Natural killer cell treated with Interleukin-12 subunit alpha and Interleukin-12 subunit beta and Interleukin-15 and Interleukin-18, amount 100 ng/mL, for 72 hours (primary cell): ENCODE measurements around the gene MAP3K14. TPM values are rescaled to one million over a fixed set of nuclear protein-coding genes. Genes with fewer than 3 reads are reported as not detected.
"Not testable (repeated sequence)": the region's sequence is repeated elsewhere in the genome, so short reads cannot be mapped to it uniquely, and the experiment has no call there.

Source experiments
- ATAC-seq, 2 donors: fragments of 150-1000 bp; cut with Tn5 transposase in 1 of 2; sonication (Bioruptor Pico), chemical (Tn5 transposase) in 1 of 2; 2 replicates each; pipeline ENCODE4 v1.10.0; 2021
- DNase-seq: peaks from one replicate; pipeline ENCODE4 v3.0.0; 2022; ENCODE audit warnings: low spot score
- H3K27ac Mint-ChIP-seq, 2 donors: 1 replicate in 1 of 2; 2 replicates in 1 of 2; pipeline ENCODE4 v1.8.0; 2022; ENCODE audit warnings: mixed read lengths in 2 of 2, mild to moderate bottlenecking in 1 of 2, moderate library complexity in 1 of 2
- H3K27me3 Mint-ChIP-seq, 2 donors: 1 replicate in 1 of 2; 2 replicates in 1 of 2; pipeline ENCODE4 v1.8.0; 2022; ENCODE audit warnings: mixed read lengths in 2 of 2
- H3K36me3 Mint-ChIP-seq: one replicate; pipeline ENCODE4 v1.8.0; 2022; ENCODE audit warnings: mixed read lengths
- H3K4me1 Mint-ChIP-seq, 2 donors: 1 replicate in 1 of 2; 2 replicates in 1 of 2; pipeline ENCODE4 v1.8.0; 2022; ENCODE audit warnings: low read depth in 2 of 2, mixed read lengths in 2 of 2, mild to moderate bottlenecking in 1 of 2
- H3K4me3 Mint-ChIP-seq: one replicate; pipeline ENCODE4 v1.8.0; 2022; ENCODE audit warnings: mixed read lengths
- H3K9me3 Mint-ChIP-seq: 2 replicates; pipeline ENCODE4 v1.8.0; 2022; ENCODE audit warnings: mixed read lengths
- total RNA-seq, 2 donors: library from RNA; stranded (reverse); gene quantifications; one replicate each; pipeline ENCODE4 v1.2.3, GENCODE V29; 2022

MAP3K14 gene
- total RNA-seq, 2 donors from 2014 or later = 65.9 to 75.4 TPM

DNA sequence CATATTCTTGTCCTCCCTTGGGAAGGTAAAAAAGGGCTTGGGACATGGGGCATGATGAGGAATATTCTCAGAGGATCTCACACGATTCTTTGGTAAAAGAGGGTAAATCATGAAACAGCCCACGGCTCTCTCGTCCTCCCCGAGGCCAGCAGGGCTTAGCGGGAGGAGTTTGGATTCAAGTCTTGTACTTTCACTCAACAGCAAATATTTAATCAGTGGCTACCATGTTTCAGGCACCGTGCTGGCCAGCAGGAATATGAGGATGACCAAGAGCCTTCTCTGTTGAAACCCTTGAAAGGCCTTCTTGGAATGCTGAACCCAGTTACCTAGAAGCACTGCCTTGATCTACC is 8.8 kb downstream of the MAP3K14 start:
- H3K9me3 Mint-ChIP-seq = no peaks in the 10 kb centered on the region
- peak overlapping the region; percentile 52 for H3K4me3 Mint-ChIP-seq
- no peak for ATAC-seq
- DNase-seq = no peak
- H3K36me3 Mint-ChIP-seq = peaks cover 14% of the 10 kb centered on the region
- peaks cover 72 to 74% of the 10 kb centered on the region in 2 donors for H3K4me1 Mint-ChIP-seq
- H3K27me3 Mint-ChIP-seq = no peaks in the 10 kb centered on the region
- H3K27ac Mint-ChIP-seq = peak overlapping the region; percentile 96 to 98

DNA sequence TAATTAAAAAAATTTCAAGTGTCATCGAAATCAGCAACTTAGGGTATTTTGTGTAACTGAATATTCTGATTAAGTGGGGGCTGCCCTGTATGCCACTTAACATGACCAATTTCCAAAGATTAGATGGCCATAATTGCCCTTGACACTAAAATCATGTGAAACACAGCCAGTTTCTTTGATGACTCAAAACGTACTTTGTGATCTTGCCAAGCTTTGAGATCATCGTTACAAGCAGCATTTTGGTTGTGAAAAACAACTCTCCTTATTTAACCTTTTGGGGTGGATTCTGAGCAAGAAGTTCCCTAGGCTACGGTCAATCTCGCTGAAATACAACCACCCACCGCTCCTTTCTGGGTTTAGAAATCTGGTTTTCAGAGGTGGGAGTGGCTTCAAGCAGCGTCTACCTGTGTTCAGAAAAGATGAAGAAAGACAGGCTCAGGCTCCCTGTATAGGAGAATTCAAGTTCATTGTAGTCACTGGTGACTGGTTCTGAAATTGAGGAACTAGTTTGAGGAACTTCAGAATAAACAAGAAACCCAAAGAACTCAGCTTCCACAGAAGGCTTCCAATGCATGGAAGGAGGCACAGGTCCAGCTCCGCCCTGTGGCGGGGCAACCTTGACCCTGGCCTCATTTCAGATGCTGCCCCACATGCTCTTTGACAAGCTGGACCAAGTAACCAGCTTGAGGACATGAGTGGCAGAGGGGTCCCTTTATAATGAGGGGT is 9.4 kb downstream of the MAP3K14 start:
- H3K9me3 Mint-ChIP-seq = no peaks in the 10 kb centered on the region
- ATAC-seq (peak; percentile 51 to 64), DNase-seq (no peak)
- no peaks in the 10 kb centered on the region for H3K27me3 Mint-ChIP-seq
- H3K27ac Mint-ChIP-seq = peak overlapping the region; percentile 96 to 98
- peaks cover 11% of the 10 kb centered on the region for H3K36me3 Mint-ChIP-seq
- peak overlapping the region; percentile 52 for H3K4me3 Mint-ChIP-seq
- H3K4me1 Mint-ChIP-seq = peaks cover 72 to 74% of the 10 kb centered on the region in 2 donors

DNA sequence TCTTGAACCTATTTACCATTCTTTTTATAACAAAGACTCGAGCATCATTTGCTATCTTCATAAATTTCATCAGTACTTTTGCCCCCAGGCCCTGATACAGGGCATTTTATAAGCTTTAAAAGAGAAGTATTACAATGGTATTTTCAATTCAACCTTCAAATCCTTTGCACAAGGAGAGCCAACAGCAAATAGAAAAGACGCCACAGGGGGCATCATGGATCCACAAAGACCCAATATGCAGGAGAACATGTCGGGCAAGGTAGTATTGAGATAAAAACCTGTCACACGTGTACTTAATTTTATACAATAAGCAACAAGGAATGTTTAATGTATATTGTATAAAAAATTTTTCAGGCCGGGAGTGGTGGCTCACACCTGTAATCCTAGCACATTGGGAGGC is 10.2 kb downstream of the MAP3K14 start:
- Mint-ChIP-seq H3K36me3 (peaks cover 11% of the 10 kb centered on the region), H3K27ac (peak overlapping the region; percentile 96 to 98), H3K27me3 (no peaks in the 10 kb centered on the region), H3K9me3 (no peaks in the 10 kb centered on the region), H3K4me1 (peaks cover 66 to 68% of the 10 kb centered on the region in 2 donors), H3K4me3 (peak overlapping the region; percentile 39)
- no peak for ATAC-seq
- DNase-seq = no peak

DNA sequence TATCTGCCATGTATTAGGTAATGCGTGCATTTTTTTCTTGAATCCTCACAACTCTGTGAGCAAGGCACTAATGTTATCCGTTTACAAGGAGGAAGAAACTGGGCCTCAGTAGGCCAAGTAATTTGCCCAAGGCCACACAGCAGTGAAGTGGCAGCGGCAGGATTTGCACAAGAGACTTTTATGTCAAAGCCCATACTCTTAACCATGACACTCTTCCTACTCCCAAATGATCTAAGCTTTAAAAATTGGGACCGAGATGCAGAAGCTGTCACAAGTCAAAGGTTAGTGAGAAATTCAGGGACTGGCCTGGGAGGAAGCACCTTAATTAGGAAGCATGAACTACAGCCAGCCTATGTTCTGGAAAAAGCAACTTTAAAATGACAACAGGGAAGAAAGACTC is 10.7 kb downstream of the MAP3K14 start:
- ATAC-seq (no peak), DNase-seq (no peak)
- H3K4me3 Mint-ChIP-seq = peak overlapping the region; percentile 39
- no peaks in the 10 kb centered on the region for H3K9me3 Mint-ChIP-seq
- peaks cover 11% of the 10 kb centered on the region for H3K36me3 Mint-ChIP-seq
- H3K27ac Mint-ChIP-seq = peak overlapping the region; percentile 96 to 98
- no peaks in the 10 kb centered on the region for H3K27me3 Mint-ChIP-seq
- peaks cover 63% of the 10 kb centered on the region in 2 donors for H3K4me1 Mint-ChIP-seq

DNA sequence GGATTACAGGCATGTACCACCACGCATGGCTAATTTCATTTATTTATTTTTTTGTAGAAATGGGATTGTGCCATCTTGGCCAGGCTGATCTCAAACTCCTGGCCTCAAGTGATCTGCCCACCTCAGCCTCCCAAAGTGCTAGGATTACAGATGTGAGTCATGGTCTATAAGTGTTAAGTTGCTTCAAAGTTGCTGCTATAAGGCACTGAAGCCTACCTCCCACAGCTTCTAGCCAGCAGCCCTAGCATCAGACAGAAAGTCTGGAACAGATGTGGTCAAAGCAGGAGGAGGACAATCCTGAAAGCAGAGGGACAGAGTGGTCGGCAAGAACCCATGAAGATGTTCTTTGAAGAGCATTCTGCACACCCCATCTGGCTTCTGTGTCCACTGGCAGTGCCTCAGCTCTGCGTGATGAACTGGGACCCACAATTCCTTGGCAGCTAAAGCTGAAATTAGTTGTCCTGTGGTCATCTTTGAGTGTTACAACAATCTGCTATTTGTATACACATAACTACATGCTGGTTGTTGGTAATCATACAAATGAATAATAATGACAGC is 11.2 kb downstream of the MAP3K14 start:
- Mint-ChIP-seq H3K4me3 (peak overlapping the region; percentile 39), H3K4me1 (peaks cover 60 to 62% of the 10 kb centered on the region in 2 donors), H3K27ac (peak overlapping the region; percentile 96 to 98), H3K9me3 (no peaks in the 10 kb centered on the region), H3K36me3 (peaks cover 10% of the 10 kb centered on the region), H3K27me3 (no peaks in the 10 kb centered on the region)
- no peak for DNase-seq
- peak; percentile 69 to 76 for ATAC-seq

DNA sequence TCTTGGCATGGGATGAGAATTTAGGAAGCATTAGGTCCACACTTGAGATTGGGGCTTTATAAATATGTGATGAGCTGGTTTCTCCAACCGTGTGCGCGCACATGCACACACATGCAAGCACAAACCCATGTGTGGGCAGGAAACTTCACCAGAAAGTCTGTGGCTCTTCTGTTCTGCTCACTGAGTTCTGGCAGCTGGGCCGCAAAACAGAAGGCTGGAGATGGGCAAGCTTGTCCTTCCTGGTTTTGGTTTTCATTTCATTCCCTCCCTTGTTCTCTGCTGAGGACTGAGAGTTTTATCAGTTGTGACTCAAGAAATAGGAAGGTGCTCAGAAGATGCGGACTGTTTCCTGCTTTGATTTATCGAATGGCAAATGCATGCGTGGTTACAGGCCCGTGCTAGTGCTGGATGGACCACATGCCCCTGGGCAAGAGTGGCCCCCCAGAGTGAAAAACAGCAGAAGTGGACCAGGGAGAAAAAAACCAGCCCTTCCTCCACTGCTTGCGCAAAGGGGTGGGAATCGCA is 14.1 kb downstream of the MAP3K14 start:
- DNase-seq (no peak), ATAC-seq (peak; percentile 46 to 78)
- Mint-ChIP-seq H3K4me1 (peaks cover 62 to 64% of the 10 kb centered on the region in 2 donors), H3K4me3 (peak overlapping the region; percentile 65), H3K9me3 (no peaks in the 10 kb centered on the region), H3K27ac (peak overlapping the region; percentile 66 to 98), H3K27me3 (no peaks in the 10 kb centered on the region), H3K36me3 (peaks cover 11% of the 10 kb centered on the region)

DNA sequence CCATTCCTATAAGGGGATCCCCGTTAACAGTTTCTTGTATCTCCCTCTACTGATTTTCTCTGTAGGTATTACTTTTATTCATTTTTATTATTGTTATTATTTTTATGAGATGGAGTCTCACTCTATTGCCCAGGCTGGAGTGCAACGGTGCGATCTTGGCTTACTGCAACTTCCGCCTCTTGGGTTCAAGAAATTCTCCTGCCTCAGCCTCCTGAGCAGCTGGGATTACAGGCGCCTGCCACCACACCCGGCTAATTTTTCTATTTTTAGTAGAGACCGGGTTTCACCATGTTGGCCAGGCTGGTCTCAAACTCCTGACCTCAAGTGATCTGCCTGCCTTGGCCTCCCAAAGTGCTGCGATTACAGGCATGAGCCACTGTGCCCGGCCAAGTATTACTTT is 14.6 kb downstream of the MAP3K14 start:
- ATAC-seq, DNase-seq, H3K27me3 Mint-ChIP-seq, H3K9me3 Mint-ChIP-seq: not testable (repeated sequence)
- H3K27ac Mint-ChIP-seq = peak overlapping the region; percentile 66 to 98
- peaks cover 11% of the 10 kb centered on the region for H3K36me3 Mint-ChIP-seq
- peaks cover 62% of the 10 kb centered on the region in 2 donors for H3K4me1 Mint-ChIP-seq
- peak overlapping the region; percentile 65 for H3K4me3 Mint-ChIP-seq

DNA sequence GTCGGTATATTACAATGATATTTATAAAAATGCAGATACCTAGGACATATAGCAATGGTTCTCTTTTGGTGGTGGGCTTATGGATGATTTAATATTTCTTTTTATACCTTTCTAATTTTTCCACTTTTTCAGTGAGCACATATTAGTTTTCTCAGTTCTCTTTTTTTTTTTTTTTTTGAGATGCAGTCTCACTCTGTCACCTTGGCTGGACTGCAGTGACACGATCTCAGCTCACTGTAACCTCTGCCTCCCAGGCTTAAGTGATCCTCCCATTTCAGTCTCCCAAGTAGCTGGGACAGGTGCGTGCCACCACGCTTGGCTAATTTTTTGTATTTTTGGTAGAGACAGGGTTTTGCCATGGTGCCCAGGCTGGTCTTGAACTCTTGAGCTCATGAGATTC is 15.1 kb downstream of the MAP3K14 start:
- H3K27ac Mint-ChIP-seq = no peak overlapping the region
- peaks cover 11% of the 10 kb centered on the region for H3K36me3 Mint-ChIP-seq
- ATAC-seq (no peak), DNase-seq (no peak)
- no peak overlapping the region for H3K4me3 Mint-ChIP-seq
- peaks cover 65 to 67% of the 10 kb centered on the region in 2 donors for H3K4me1 Mint-ChIP-seq
- no peaks in the 10 kb centered on the region for H3K27me3 Mint-ChIP-seq
- no peaks in the 10 kb centered on the region for H3K9me3 Mint-ChIP-seq

DNA sequence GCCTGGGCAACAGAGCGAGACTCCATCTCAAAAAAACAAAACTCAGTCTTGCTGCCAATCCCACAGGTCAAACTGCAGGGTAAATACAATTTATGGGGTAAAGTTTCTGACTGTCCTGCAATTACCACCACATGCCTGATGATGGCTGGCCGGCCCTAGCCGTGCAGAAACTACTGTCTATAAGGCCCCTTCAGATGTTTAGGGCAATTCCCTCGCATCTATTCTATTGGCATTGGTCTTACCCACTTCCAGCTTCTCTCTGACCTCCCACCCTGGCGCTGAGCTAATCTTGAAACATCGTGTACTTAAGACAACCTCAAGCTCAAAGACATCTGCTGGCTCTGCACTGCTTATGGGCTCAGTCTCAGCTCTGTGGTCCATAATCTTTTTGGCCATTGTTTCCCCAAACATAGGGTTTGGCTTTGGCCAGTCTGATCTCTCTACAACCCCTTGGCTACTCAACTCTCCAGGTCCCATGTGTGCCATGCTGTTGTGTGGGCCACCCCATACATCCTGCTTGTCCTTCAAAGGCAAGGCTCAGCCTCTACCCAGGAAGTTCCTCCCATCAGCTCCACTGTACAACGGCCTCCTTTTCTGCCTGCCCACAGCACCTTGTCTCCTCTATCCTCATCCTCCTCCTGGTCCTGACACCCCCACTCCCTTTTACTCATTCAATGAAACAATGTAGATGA is 16.6 kb downstream of the MAP3K14 start:
- no peak for ATAC-seq
- Mint-ChIP-seq H3K4me3 (peak overlapping the region; percentile 1), H3K36me3 (peaks cover 11% of the 10 kb centered on the region), H3K4me1 (peaks cover 66 to 68% of the 10 kb centered on the region in 2 donors), H3K9me3 (no peaks in the 10 kb centered on the region), H3K27ac (peak overlapping the region; percentile 52 to 69), H3K27me3 (no peaks in the 10 kb centered on the region)
- DNase-seq = no peak

DNA sequence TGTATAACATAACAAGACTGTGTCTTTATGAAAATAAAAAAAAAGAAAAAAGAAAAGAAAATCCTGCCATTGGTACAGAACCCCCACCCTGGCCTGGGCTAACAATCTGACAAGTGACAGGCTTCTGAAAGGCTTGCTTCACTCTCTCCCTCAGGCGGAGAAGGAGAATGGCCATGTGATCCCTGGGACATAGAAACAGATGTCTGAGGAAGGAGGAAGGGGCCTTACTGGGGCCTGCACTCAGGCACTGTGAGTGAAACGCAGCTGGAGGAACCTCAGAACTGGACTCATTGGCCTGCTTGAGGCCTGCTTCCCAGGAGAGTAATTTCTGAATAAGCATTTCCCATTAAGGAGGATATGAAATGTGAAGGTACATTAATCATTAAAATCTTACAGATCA is 17.5 kb downstream of the MAP3K14 start:
- peaks cover 8% of the 10 kb centered on the region for H3K36me3 Mint-ChIP-seq
- no peaks in the 10 kb centered on the region for H3K9me3 Mint-ChIP-seq
- peaks cover 66 to 67% of the 10 kb centered on the region in 2 donors for H3K4me1 Mint-ChIP-seq
- H3K4me3 Mint-ChIP-seq = no peak overlapping the region
- H3K27me3 Mint-ChIP-seq = no peaks in the 10 kb centered on the region
- no peak for DNase-seq
- H3K27ac Mint-ChIP-seq = peak overlapping the region; percentile 86 to 97
- ATAC-seq = no peak

DNA sequence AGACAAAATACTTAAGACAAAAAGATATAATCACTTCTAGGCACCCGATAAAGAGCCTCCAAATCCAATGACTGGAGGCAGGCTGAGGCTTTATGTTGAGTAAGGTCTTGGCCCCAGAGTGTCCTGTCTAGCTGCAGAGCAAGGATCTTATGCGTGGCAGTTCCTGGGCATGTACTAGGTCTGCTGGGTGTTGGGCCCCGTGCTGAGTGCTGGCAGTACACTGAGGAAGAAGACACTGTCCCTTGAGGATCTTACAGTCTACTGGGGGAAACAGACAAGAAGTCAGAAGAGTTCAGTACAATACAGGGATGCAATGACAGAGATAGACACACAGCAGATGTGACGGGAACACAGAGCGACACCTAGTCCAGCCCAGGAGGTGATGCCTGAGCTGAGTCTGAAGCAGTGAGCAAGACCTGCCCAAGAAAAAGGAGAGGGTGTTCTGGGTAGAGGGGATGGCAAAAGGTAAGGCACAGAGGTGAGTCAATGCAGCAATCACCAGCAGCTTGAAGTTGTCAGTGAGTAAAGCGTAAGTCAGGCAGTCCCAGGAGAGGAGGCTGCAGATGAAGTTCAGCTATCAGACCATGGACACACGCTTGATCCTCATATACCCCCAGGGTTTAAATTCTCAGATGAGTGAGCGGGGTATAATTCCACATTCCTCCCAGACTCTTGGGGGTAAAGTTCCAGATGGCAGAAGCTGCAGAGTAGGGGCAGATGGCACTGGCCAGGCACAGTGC is 18.1 kb downstream of the MAP3K14 start:
- Mint-ChIP-seq H3K4me3 (peak overlapping the region; percentile 7), H3K27me3 (no peaks in the 10 kb centered on the region), H3K36me3 (peaks cover 5% of the 10 kb centered on the region), H3K27ac (peak overlapping the region; percentile 86 to 97), H3K9me3 (no peaks in the 10 kb centered on the region), H3K4me1 (peaks cover 70% of the 10 kb centered on the region in 2 donors)
- ATAC-seq (no peak), DNase-seq (no peak)

DNA sequence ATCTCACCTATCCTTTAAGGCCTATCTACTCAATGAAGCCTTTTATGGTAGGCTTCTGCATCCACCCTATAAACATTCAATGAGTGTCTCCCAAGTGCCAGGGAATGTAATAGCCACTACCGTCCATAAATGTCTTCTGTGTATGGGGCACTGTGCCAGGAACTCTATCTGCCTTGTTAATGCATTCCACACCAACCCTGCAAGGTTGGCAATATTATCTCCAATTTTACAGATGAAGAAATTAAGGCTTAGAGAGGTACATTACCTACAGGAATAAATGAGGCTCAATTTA is 20.0 kb downstream of the MAP3K14 start:
- peak overlapping the region; percentile 77 for H3K4me3 Mint-ChIP-seq
- H3K27ac Mint-ChIP-seq = peak overlapping the region; percentile 86 to 97
- H3K36me3 Mint-ChIP-seq = peaks cover 5% of the 10 kb centered on the region

DNA sequence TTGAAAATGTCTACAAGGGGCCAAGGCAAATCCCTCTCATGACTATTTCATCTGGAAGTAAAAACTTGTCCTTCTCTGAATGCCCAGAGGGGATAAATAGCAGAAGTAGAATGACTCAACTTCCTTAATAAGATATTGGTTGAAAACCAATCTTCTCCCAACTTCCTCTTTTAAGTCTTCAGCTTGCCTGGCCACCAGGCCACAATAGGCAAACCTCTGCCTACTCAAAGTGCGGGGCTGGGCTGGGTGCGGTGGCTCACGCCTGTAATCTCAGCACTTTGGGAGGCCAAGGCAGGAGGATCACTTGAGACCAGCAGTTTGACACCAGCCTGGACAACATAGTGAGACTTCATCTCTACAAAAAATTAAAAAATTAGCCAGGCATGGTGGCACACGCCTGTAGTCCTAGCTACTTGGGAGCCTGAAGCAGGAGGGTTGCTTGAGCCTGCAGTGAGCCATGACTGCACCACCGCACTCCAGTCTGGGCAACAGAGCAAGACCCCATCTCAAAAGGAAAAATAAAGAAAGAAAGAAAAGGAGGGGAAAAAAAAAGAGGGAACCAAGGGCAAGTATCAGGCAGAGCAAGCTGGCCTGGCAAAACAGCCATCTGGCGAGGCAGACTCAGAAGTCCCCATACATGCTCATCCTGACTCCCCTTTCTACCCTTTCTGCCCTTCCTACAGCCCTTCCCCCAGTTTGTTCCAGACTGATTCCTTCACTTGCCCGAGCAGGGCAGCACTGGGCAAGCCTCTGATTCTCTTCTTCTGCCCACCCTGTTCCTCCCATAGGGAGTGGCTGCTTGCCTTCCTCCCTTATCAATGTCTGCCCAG is 20.6 kb downstream of the MAP3K14 start:
- H3K4me3 Mint-ChIP-seq = peak overlapping the region; percentile 77
- peaks cover 80 to 81% of the 10 kb centered on the region in 2 donors for H3K4me1 Mint-ChIP-seq
- no peaks in the 10 kb centered on the region for H3K9me3 Mint-ChIP-seq
- H3K27me3 Mint-ChIP-seq = no peaks in the 10 kb centered on the region
- H3K27ac Mint-ChIP-seq = peak overlapping the region; percentile 86 to 97
- ATAC-seq = peak in 1 of 2 donors; percentile 54
- DNase-seq = no peak
- H3K36me3 Mint-ChIP-seq = peaks cover 6% of the 10 kb centered on the region

More for the DNA sequence above, 20.0 kb downstream of the MAP3K14 start:
- Mint-ChIP-seq H3K4me1 (peaks cover 75 to 77% of the 10 kb centered on the region in 2 donors), H3K27me3 (no peaks in the 10 kb centered on the region), H3K9me3 (no peaks in the 10 kb centered on the region)
- DNase-seq (no peak), ATAC-seq (no peak)
